GM19463 (cell line): ENCODE data around the gene DNAJB8.
A peak's percentile ranks its signal among the peaks of the same experiment; 100 is the strongest.

ENCODE experiments used
- ATAC-seq: cut with Tn5 transposase; IDR thresholded peaks from one replicate; pipeline ENCODE4 v1.9.1; 2021; ENCODE audit warnings: mild to moderate bottlenecking, moderate library complexity; ENCODE audit not compliant: unreplicated experiment

Gene DNAJB8

GRCh38 chr3:128429275-128429674 lies 37.4 kb downstream of the DNAJB8 start:
- no peak for ATAC-seq

GRCh38 chr3:128427872-128428822 lies 38.5 kb downstream of the DNAJB8 start:
- no peak for ATAC-seq

- no peak for ATAC-seq
Measured at GRCh38 chr3:128427175-128427857, 39.4 kb downstream of the DNAJB8 start.

- ATAC-seq = peak; percentile 88
Measured at GRCh38 chr3:128426128-128426921, 40.4 kb downstream of the DNAJB8 start.

- ATAC-seq = no peak
Measured at GRCh38 chr3:128425846-128426127, 40.9 kb downstream of the DNAJB8 start.

GRCh38 chr3:128425142-128425845 lies 41.4 kb downstream of the DNAJB8 start:
- ATAC-seq = no peak

GRCh38 chr3:128424508-128425069 lies 42.1 kb downstream of the DNAJB8 start:
- ATAC-seq = no peak

- no peak for ATAC-seq
Measured at GRCh38 chr3:128423525-128424147, 43.1 kb downstream of the DNAJB8 start.

GRCh38 chr3:128422762-128423524 lies 43.7 kb downstream of the DNAJB8 start:
- no peak for ATAC-seq

GRCh38 chr3:128421966-128422365 lies 44.7 kb downstream of the DNAJB8 start:
- ATAC-seq = no peak

GRCh38 chr3:128421439-128421836 lies 45.3 kb downstream of the DNAJB8 start:
- no peak for ATAC-seq

- no peak for ATAC-seq
Measured at GRCh38 chr3:128420720-128421438, 45.8 kb downstream of the DNAJB8 start.

- no peak for ATAC-seq
Measured at GRCh38 chr3:128420289-128420688, 46.4 kb downstream of the DNAJB8 start.

- no peak for ATAC-seq
Measured at GRCh38 chr3:128419311-128419710, 47.4 kb downstream of the DNAJB8 start.

- ATAC-seq = no peak
Measured at GRCh38 chr3:128418900-128419299, 47.8 kb downstream of the DNAJB8 start.

GRCh38 chr3:128416578-128417211 lies 50.0 kb downstream of the DNAJB8 start:
- ATAC-seq = no peak

GRCh38 chr3:128415773-128416577 lies 50.7 kb downstream of the DNAJB8 start:
- no peak for ATAC-seq
